ENCODE results near the gene FREM2. TPM values are rescaled to one million over a fixed set of nuclear protein-coding genes. Genes with fewer than 3 reads are reported as not detected.
A peak's percentile ranks its signal among the peaks of the same experiment; 100 is the strongest.

Gene FREM2
- total and polyA plus RNA-seq, 8 donors, result 1.4 to 9.8 (median 6.3) TPM

DNA sequence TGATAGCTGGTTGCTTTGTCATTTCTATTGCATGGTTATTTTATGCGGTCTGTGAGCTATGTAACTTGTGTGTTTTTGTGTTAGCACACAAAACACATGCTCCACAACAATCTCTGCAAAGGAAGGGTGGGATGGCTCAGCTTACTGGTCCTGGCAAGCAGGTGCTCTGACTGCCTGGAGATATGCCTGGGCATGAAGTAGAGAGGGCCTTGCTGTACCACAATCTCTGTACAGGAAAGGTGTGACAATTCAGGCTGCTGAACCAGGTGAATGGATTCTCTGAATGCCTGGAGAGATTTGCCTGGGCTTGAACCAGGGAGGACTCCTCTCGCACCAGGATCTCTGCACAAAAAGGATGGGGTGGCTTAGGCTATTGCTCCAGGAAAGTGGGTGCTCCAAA lies 234.2 kb downstream of the FREM2 start:
- H3K27me3 ChIP-seq, result peaks cover 0 to 7% (median 0%) of the 10 kb centered on the region in 4 donors
- FAIRE-seq (no peak), DNase-seq (no peak), ATAC-seq (no peak)
- TF ChIP-seq, protein P1, sequence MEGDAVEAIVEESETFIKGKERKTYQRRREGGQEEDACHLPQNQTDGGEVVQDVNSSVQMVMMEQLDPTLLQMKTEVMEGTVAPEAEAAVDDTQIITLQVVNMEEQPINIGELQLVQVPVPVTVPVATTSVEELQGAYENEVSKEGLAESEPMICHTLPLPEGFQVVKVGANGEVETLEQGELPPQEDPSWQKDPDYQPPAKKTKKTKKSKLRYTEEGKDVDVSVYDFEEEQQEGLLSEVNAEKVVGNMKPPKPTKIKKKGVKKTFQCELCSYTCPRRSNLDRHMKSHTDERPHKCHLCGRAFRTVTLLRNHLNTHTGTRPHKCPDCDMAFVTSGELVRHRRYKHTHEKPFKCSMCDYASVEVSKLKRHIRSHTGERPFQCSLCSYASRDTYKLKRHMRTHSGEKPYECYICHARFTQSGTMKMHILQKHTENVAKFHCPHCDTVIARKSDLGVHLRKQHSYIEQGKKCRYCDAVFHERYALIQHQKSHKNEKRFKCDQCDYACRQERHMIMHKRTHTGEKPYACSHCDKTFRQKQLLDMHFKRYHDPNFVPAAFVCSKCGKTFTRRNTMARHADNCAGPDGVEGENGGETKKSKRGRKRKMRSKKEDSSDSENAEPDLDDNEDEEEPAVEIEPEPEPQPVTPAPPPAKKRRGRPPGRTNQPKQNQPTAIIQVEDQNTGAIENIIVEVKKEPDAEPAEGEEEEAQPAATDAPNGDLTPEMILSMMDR (IDR thresholded peaks at IDR 0.05), result no peak
- no peaks in the 10 kb centered on the region for H3K36me3 ChIP-seq
- no peak overlapping the region for H3K4me3 ChIP-seq
- intact Hi-C loops (cut with DNase I), result no loop called here
- H3K9me3 ChIP-seq, result no peaks in the 10 kb centered on the region
- 72 to 84% methylated on average over 2 of the region's 2 CpGs for WGBS, 2 donors
- no peak overlapping the region for H3K27ac ChIP-seq
- no peaks in the 10 kb centered on the region for H3K4me1 ChIP-seq

DNA sequence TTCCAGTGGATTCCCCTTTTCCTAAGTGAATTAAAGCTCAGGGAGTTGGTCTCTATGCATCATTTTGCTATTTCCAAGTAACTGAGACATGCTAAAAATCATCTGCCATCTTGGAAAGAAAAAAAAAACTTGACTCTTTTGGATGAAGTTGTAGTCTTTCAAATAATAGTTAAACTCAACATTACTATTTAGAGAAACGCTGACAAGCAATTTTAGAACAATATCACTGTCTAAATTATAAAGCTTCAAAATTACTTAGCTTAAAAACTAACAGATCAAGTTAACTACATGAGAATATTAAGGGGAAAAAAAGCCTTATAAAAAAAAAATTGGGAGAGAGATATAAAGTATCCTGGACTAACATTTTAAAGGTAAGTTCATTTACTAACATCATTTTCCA lies 235.3 kb downstream of the FREM2 start:
- ATAC-seq, result no peak
- FAIRE-seq, result no peak
- TF ChIP-seq, protein P1 (IDR thresholded peaks at IDR 0.05), result no peak

DNA sequence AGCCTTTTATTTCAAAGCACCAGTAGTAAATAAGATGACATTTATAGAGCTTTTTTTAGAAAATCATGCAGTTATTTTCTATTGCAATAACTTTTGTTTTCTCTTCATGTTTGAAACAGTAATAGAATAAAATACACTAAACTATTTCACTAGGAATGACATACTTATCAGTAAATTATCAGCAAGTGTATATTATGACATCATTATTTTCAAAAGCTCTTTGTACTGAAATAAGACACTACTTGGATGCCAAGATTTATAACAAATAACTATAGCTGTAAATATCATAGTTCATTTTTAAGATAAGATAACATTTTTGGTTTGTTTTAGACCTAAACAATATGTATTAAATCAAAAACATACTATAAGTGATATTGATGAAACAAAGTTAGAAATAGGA lies 246.9 kb downstream of the FREM2 start:
- Histone ChIP-seq H3K9me3 (no peaks in the 10 kb centered on the region), H3K27ac (no peak overlapping the region)
- FAIRE-seq, result peak; percentile 26

More for the DNA sequence above, 235.3 kb downstream of the FREM2 start:
- intact Hi-C loops (cut with DNase I), result no loop called here
- Histone ChIP-seq H3K36me3 (no peaks in the 10 kb centered on the region), H3K9me3 (no peaks in the 10 kb centered on the region), H3K4me1 (no peaks in the 10 kb centered on the region), H3K27me3 (peaks cover 0 to 7% (median 0%) of the 10 kb centered on the region in 4 donors), H3K4me3 (no peak overlapping the region), H3K27ac (no peak overlapping the region)
- WGBS, 2 donors, result 76 to 92% methylated on average over 1 of the region's 1 CpG
- DNase-seq, result no peak

More for the DNA sequence above, 246.9 kb downstream of the FREM2 start:
- ATAC-seq (no peak), DNase-seq (no peak)
- intact Hi-C loops (cut with DNase I), result no loop called here
- TF ChIP-seq, protein P1 (IDR thresholded peaks at IDR 0.05), result no peak
- Histone ChIP-seq H3K4me1 (no peaks in the 10 kb centered on the region), H3K27me3 (no peaks in the 10 kb centered on the region), H3K4me3 (no peak overlapping the region), H3K36me3 (no peaks in the 10 kb centered on the region)

Measured in pancreas (tissue), 10 donors.